ENCODE results near the gene ATXN7L3.

- TF ChIP-seq CTCF (IDR thresholded peaks at IDR 0.05) (no peak), POLR2A (IDR thresholded peaks at IDR 0.05) (no peak), EP300 (IDR thresholded peaks at IDR 0.05; ENCODE audit: low read depth) (no peak)
These were observed 7.1 kb upstream of the ATXN7L3 start for GRCh38 chr17:44206825-44207155.
